DOHH2 (cell line): ENCODE measurements around the gene ZSWIM5.

Experiments used
- EZH2phosphoT487 ChIP-seq: fragments of 200-600 bp; sonication (generic); IDR thresholded peaks from 2 replicates; pipeline ENCODE4 v1.6.1; 2017; ENCODE audit warnings: borderline replicate concordance, mild to moderate bottlenecking, antibody characterized with exemption, low read length, moderate library complexity, mixed read lengths
- TF ChIP-seq, protein P1 (sequence below): fragments of 200-600 bp; sonication (generic); IDR thresholded peaks from one replicate; pipeline ENCODE4 v1.5.1; 2014; ENCODE audit warnings: antibody characterized with exemption, mild to moderate bottlenecking, low read depth, low read length; ENCODE audit not compliant: poor library complexity, severe bottlenecking

DNA sequence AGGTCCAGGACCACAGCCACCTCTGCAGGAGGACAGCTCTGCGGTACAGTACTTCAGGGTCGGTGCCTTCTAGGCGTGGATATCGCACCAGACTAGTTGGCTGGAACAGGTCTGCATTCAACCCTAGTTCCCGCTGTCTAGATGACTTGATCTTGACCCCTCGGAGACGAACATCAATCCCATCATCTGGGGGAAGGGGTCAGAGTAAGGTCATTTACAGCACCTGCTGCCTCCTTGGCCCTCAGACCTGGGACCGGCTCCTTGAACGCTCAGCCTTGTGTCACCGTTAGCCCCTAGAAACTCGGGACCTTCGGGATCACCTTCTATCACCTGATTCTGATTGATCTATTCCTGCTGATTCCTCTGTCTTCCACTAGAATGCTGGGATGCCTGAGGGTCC, 197.9 kb downstream of the ZSWIM5 start:
- TF ChIP-seq, protein P1, sequence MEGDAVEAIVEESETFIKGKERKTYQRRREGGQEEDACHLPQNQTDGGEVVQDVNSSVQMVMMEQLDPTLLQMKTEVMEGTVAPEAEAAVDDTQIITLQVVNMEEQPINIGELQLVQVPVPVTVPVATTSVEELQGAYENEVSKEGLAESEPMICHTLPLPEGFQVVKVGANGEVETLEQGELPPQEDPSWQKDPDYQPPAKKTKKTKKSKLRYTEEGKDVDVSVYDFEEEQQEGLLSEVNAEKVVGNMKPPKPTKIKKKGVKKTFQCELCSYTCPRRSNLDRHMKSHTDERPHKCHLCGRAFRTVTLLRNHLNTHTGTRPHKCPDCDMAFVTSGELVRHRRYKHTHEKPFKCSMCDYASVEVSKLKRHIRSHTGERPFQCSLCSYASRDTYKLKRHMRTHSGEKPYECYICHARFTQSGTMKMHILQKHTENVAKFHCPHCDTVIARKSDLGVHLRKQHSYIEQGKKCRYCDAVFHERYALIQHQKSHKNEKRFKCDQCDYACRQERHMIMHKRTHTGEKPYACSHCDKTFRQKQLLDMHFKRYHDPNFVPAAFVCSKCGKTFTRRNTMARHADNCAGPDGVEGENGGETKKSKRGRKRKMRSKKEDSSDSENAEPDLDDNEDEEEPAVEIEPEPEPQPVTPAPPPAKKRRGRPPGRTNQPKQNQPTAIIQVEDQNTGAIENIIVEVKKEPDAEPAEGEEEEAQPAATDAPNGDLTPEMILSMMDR: no peak
- no peak for TF ChIP-seq EZH2phosphoT487
